Measurements from ENCODE around the gene SERPINE1.

SERPINE1 gene

GRCh38 chr7:101166909-101167644, 40.2 kb downstream of the SERPINE1 start:
- DNase-seq (ENCODE audit: low spot score) (peak; percentile 17), FAIRE-seq (no peak)

DNA sequence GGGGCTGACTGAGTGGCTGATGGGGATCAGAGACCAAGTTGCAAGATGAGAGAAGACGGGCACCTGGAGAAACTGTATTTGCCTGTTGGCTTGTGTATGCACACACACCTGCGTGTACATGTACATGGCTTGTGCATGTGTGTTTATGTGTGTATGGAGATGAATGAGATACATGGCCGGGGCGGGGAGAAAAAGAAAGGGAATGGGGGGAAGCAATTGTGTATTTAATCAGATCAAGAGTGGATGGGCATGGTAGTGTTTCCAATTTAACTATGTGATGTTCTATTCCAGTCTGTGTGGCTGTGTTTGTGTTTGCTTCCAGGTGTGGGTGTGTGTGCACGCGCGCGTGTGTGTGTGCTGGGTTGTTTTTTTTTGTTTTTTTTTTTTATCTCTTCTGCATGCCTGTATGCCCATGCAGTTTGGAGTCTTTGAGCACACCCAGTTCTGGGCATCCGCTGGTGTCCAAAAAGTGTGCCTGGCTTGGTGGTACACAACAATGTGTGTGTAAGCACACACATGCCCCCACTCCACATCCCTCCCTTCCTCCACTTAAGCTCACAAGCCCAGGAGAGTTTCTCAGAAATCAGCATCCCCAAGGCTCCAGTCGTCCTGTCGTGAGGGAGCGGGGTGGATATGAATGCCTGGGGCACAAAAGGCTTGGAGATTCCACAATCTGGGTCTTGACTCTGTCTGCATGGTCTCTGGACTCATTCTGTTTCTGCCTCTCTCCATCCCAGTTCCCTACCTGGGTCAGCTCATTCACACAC, 40.9 kb downstream of the SERPINE1 start:
- no peak for FAIRE-seq
- no peak for DNase-seq (ENCODE audit: low spot score)

DNA sequence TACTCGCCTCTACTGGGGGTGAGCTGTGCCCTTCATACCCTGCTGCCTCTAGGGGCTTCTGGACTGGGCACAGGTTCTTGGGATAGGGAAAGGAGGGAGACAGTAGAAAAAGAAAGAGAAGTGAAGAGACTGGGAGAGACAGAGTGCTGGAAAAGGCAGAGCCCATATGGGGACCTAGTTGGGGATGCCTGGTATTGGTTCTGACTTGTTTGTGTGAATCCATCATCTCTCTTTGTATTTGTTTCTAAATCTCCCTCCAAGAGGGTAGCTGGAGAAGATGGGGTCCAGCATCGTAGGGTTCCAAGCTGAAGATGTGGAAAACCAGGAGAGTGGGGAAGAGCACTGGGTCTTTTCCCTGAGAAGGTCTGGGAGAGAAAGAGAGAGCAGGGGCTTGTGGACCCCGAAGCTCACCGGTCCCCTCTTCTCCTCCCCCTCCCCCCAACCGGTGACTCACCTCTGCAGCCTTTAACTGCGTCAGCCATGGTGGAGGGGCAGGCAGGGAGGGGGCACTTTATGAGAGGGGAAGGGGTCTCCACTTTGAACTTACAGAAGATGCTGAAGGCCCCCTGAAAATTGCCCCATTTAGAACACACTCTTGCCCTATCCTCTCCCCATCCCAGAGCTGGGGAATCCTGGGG, 41.6 kb downstream of the SERPINE1 start:
- no peak for DNase-seq (ENCODE audit: low spot score)
- no peak for FAIRE-seq

DNA sequence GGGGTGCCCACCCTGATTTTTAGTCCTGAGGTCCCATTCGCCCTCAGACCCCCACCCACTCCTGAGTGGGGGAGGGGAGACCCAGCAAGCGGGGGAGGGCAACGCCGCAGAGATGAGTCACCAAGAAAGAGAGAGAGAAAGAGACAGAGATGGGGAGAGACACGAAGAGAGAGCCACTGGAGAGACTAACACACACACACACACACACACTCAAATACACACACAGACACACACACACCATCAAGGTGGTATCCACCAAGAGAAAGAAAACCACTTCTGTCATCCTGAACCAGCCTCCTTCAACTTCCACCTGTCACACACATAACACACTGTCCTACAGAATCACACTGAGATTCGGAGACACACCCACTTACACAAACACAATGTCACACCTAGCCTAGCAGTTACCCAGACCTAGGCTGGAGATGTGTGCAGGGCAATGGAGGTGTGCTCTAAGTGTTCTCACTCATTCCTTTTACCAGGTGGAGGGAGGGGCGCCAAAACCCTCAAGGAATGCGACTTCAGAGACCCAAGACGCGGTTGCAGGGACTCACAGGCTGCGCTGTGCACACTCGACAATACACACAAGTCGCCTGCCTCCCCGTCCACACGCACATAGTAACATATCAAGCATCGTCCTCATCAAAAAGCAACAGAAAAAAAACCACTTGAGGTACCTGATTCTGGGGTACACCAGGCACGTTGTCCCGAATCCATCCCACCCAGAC, 42.4 kb downstream of the SERPINE1 start:
- FAIRE-seq (no peak), DNase-seq (ENCODE audit: low spot score) (peak; percentile 38)

DNA sequence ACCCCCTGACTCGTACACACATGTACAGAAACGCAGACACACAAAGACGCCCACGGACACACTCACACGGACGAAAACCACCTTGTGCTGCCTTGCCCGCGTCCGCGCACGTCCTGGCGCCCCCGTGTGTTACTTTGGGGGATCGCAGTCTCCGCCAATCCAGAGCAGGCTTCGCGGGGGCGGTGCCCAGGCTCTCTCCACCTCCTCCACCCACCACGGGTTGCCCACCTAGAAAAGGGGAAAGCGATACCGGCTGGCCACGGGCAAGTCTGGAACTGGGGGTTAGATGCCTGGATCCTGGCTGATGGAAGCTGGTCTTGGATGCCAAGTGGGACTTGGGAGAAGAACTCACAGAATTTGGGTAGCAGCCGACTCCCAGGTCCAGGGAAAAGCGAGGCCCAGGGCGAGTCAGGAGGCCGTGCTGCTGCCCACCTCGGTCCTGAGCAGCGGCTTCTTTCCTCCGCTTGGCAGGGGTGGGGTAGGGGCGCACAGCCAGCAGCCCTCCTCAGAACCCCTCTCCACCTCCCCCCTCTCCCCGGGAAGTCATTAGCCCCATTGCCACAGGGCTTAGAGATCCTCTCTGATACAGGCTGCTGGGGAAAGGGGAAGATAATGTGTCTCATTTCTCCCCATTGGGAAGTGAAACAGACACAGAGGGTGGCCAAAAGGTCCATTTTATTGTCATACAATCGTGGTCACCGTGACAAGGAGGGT, 43.1 kb downstream of the SERPINE1 start:
- FAIRE-seq (no peak), DNase-seq (ENCODE audit: low spot score) (peak; percentile 38)

DNA sequence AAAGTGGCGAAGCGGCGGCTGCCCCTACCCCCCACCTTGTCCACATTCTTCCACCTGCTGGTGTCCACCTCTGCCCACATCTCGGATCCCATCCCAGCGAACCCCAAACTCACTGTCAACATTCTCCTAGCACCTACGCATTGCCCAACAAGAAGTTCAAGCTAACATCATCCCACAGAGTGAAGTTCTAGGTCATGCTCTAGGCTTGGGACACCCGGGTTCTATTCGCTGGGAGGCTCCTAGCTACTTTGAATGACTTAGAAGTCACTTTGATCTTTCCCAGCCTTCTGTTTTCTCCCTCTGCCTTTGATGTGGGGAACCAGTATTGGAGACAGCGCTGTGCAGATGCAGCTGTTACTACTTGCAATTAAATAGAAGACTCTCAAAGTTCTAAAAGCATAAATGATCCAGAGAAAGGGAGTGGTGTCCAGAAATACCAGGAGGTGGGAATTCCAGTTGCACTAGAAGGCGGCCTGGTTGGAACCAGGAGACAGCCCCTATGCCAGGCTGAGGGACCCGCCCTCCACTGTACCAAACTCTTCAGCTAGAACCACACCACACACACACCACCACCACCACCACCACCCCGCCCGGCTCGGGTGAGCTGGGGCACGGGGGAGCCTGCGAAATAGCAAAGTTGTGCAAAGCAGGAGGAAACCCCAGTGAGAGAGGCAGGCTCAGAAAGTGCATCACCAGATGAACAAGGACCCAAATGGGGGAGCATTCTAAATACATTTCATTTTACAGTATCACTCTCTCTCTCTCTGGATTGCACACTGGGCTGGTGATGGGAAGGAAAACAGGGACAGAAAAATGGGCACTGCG, 43.9 kb downstream of the SERPINE1 start:
- no peak for FAIRE-seq
- no peak for DNase-seq (ENCODE audit: low spot score)

DNA sequence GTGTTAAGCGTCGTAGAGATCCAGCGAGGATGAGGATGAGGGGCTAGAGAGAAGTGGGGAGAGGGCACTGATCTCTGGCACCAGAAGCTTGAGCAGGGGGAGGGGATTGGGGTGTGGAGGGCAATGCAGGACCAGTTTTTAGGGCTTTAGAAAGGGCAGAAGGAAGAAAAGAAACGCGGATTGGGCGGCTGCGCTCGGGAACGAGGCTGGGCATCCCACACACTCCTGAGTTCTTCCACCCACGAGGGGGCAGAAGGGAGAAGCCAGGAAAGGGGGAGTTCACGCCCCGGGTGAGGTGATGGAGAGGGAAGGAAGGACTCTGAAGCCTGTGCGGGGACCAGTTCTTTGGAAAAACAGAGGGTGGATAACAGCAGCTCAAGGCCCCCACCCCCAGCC, 44.5 kb downstream of the SERPINE1 start:
- DNase-seq (ENCODE audit: low spot score), result no peak
- no peak for FAIRE-seq

- no peak for DNase-seq (ENCODE audit: low spot score)
- FAIRE-seq, result no peak
Measured at GRCh38 chr7:101172005-101172853, 45.3 kb downstream of the SERPINE1 start.

DNA sequence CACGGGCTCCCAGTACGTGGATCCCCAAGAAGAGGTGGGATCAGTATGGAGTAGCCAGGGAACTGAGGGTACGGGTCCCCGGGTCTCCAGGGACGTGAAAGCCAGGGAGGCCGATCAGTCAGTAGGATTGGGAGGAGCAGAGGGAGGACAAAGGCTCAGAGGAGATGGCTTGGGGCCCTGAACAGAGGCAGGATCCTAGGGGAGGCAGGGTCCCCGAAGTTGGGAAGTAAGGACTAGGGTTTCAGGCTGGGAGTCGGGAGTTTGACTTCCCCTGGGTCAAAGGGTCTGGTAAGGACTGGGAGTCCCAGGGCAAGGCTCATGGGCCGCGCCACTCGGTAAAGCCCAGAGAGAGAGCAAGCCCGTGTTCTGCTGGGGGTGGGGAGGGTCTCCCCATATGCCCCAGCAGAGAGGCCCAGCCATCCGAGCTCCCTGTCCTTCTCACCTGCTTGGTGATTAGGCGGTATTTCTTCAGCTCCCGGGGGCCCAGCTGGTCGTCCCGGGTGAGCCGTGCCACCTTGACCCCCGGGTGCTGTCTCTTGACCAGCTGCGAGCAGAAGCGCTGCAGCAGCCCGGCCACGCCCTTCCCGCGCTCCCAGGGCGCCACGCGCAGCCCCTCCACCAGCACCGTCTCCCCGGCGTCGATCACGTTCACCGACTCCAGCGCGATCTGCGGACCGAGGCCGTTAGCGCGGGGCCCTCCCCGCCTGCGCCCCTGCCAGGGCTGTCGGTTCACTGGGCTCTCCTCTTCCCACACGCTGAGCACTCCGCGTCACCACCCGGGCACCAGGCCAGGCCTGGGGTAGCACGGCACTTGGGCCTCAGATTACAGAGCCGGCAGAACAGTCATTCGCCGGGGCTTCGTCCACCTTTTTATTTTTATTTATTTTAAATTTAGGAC, 46.2 kb downstream of the SERPINE1 start:
- FAIRE-seq (peak; percentile 63), DNase-seq (ENCODE audit: low spot score) (peak; percentile 82)

DNA sequence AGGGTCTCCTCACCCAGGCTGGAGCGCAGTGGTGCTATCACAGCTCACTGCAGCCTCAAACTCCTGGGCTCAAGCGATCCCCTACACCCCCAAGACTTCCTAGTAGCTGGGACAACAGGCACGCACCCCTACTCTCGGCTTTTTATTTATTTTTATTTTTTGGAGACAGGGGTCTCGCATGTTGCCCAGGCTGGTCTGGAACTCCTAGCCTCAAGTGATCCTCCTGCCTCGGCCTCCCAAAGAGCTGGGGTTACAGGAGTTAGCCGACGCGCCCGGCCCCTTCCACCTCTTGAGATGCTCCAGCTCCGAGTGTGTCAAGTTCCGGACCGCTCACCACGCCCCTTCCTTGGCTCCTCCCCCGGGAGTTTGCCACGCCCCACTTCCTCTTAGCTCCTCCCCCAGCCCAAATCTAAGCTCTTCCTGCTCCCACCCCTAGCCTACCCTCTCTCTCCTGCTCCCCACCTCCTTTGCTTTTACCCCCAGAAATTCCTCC, 46.9 kb downstream of the SERPINE1 start:
- DNase-seq (ENCODE audit: low spot score) (peak; percentile 19), FAIRE-seq (no peak)

DNA sequence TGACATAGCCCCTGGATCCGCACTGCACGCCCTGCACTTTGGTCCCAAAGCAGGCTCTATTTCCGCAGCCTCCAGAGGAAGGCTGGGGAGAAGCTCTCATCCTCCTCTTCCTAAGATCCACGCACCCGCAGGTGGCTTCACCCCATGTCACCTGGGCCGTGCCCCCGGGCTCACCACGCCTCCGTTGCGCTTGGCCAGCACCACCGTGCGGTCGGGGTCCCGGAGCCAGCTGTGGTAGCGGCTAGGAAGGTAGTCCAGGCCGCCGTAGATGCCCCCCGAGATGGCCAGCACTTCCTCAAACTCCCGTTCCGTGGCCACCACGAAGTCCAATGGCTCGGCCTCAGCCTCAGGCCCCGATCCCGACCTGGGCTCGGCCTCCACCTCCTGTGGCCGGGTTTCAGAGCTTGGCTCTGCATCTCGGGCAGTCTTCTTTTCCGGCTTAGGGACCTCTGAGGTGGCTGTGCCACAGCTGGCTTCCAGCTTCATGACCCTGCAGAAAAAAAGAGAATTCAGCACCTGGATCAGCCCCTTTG, 47.5 kb downstream of the SERPINE1 start:
- FAIRE-seq (no peak), DNase-seq (ENCODE audit: low spot score) (no peak)

- no peak for DNase-seq (ENCODE audit: low spot score)
Measured at GRCh38 chr7:101175664-101176063, 48.8 kb downstream of the SERPINE1 start.

GRCh38 chr7:101177644-101178043, 50.7 kb downstream of the SERPINE1 start:
- DNase-seq (ENCODE audit: low spot score), result no peak
- FAIRE-seq, result no peak

More at GRCh38 chr7:101175664-101176063, 48.8 kb downstream of the SERPINE1 start:
- no peak for FAIRE-seq

GRCh38 chr7:101179117-101179516, 52.2 kb downstream of the SERPINE1 start:
- DNase-seq (ENCODE audit: low spot score) (no peak), FAIRE-seq (no peak)

DNA sequence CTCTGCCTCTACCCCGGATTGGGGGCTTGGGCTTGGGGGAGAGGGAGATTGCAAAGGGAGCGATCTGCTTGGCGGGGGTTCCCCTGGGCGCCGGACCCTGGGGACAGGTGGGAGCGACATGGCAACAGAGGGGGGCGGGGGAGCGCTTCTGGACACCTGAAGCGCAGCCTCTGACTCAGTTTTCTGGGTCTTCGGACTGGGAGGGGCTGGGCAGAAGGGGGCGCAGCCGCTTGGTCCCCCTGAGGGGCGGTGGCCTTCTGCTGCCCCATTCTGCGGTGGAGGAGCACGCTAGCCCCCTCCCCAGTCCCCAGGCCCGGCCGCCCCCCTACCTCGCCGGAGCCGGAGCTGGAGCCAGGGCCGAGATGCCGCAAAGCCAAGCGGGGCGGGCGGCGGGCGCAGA, 52.8 kb downstream of the SERPINE1 start:
- DNase-seq (ENCODE audit: low spot score), result no peak
- no peak for FAIRE-seq

DNA sequence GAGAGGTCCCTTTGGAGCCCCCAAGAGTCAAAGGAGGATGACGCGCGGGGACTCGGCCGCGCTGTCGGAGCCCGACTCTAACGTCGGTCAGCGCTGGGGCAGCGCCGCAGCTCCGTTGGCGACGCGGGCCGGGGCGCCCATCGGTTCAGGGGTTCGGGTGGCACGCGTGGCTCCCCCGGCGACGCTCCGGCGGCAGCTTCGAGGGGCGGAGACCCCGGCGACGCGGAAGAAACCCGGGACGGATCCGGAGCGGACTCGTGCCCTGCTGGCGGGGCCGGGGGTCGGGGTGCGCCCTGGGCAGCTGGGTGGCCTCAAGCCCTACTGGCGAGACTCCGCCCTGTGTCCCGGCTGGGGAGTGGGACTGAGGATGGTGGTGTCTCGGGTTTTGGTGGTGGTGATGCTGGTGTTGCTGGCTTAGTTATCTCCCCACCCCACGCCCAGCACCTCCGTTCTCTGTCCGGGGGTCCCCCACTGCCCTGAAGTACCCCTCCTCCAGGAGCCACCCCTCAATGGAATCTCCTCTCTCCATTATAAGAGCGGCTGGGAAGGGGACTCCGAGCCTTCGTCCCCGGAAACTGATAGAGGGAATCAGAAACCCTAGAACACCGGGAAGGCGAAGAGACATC, 53.3 kb downstream of the SERPINE1 start, which contains the start of gene NAT16:
Gene NAT16, minus strand, starts transcription at position 164 of the 626 bp plus-strand sequence. CDS start 5,486 bp downstream, outside the sequence.
- FAIRE-seq, result no peak
- no peak for DNase-seq (ENCODE audit: low spot score)

DNA sequence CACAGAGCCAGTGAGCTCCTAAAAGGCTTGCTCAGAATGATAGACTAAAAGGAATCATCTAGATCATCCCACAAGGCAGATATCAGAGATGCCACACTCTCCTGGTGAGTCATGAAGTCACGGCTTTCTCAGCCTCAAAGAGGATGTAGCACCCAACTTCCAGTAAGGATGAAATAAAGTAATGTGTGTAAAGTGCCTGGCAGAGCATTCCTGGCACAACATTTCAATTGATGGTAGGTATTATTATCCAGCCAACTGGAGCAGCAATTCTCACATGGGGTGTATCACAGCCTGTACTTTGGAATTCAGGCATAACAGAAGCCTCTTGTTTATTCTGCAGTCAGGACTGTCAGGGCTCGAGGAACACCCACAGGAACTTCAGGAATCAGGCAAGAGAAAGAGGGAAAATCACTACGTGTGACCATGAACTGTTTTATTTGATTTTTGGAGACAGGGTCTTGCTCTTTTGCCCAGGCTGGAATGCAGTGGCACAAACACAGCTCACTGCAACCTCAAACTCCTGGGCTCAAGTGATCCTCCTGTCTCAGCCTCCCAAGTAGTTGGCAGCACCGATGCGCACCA, 58.4 kb downstream of the SERPINE1 start:
- peak; percentile 72 for FAIRE-seq
- peak; percentile 77 for DNase-seq (ENCODE audit: low spot score)
